GM12874 (cell line): ENCODE measurements around the gene ZP4.

Experiments
- CTCF ChIP-seq: IDR thresholded peaks from 2 replicates; pipeline ENCODE4 v1.5.1; 2011; ENCODE audit warnings: low read depth, mild to moderate bottlenecking, control low read depth, low read length, moderate library complexity; ENCODE audit not compliant: insufficient read depth

Gene ZP4

GRCh38 chr1:237891979-237892378 is 1.3 kb upstream of the ZP4 start:
- no peak for TF ChIP-seq CTCF

- no peak for TF ChIP-seq CTCF
Observed at GRCh38 chr1:237891266-237891665, 544 bp upstream of the ZP4 start.

GRCh38 chr1:237890416-237890815 is 306 bp downstream of the ZP4 start:
- no peak for TF ChIP-seq CTCF

- no peak for TF ChIP-seq CTCF
Observed at GRCh38 chr1:237888143-237888542, 2.6 kb downstream of the ZP4 start.

- no peak for TF ChIP-seq CTCF
Observed at GRCh38 chr1:237887542-237887941, 3.2 kb downstream of the ZP4 start.

- no peak for TF ChIP-seq CTCF
Observed at GRCh38 chr1:237884237-237884636, 6.5 kb downstream of the ZP4 start.

- no peak for TF ChIP-seq CTCF
Observed at GRCh38 chr1:237879195-237879594, 11.5 kb downstream of the ZP4 start.

- TF ChIP-seq CTCF: no peak
Observed at GRCh38 chr1:237878406-237878805, 12.3 kb downstream of the ZP4 start.
